Osteoblast (primary cell): Measurements from ENCODE around the gene SLC2A13. TPM values are rescaled to one million over a fixed set of nuclear protein-coding genes. Genes with fewer than 3 reads are reported as not detected.
"Not testable (repeated sequence)": the region's sequence is repeated elsewhere in the genome, so short reads cannot be mapped to it uniquely, and the experiment has no call there.

Experiments
- DNase-seq: peaks from one replicate; pipeline ENCODE4 v3.0.0; 2011; ENCODE audit warnings: low spot score, mixed read lengths; ENCODE audit not compliant: insufficient read length; ENCODE audit errors: missing footprints
- H2AFZ ChIP-seq: 2 replicates; pipeline ENCODE4 v1.6.0; 2011; ENCODE audit warnings: mild to moderate bottlenecking, low read length
- H3K27ac ChIP-seq: 2 replicates; pipeline ENCODE4 v1.5.1; 2011; ENCODE audit warnings: mild to moderate bottlenecking, low read depth, low read length, moderate library complexity
- H3K27me3 ChIP-seq: 2 replicates; pipeline ENCODE4 v1.6.0; 2012; ENCODE audit warnings: mild to moderate bottlenecking, control low read depth, inconsistent platforms, low read length, moderate library complexity; ENCODE audit not compliant: insufficient read depth
- H3K36me3 ChIP-seq: 2 replicates; pipeline ENCODE4 v1.5.1; 2011; ENCODE audit warnings: mild to moderate bottlenecking, low read length, control low read depth, moderate library complexity; ENCODE audit not compliant: insufficient read depth
- H3K4me1 ChIP-seq: 2 replicates; pipeline ENCODE4 v1.5.1; 2011; ENCODE audit warnings: mild to moderate bottlenecking, low read length, control low read depth, moderate library complexity; ENCODE audit not compliant: insufficient read depth
- H3K4me2 ChIP-seq: 2 replicates; pipeline ENCODE4 v1.6.0; 2011; ENCODE audit warnings: mild to moderate bottlenecking, low read length; ENCODE audit not compliant: insufficient read depth
- H3K4me3 ChIP-seq: fragments of 200-600 bp; sonication (generic); 3 replicates; pipeline ENCODE4 v1.5.1; 2012; ENCODE audit warnings: mild to moderate bottlenecking, low read length, inconsistent platforms; ENCODE audit not compliant: insufficient read depth
- H3K79me2 ChIP-seq: 2 replicates; pipeline ENCODE4 v1.6.0; 2012; ENCODE audit warnings: mild to moderate bottlenecking, low read length, control low read depth, inconsistent platforms; ENCODE audit not compliant: insufficient read depth
- H3K9me3 ChIP-seq: 2 replicates; pipeline ENCODE4 v1.5.1; 2011; ENCODE audit warnings: low read depth, low read length, control low read depth
- H4K20me1 ChIP-seq: 2 replicates; pipeline ENCODE4 v1.6.0; 2012; ENCODE audit warnings: mild to moderate bottlenecking, low read length, control low read depth; ENCODE audit not compliant: insufficient read depth
- total RNA-seq: library from RNA; depleted of rRNA; stranded (reverse); fragments of >200 nt; gene quantifications from 2 replicates; pipeline ENCODE4 v1.2.3, GENCODE V29; 2012
- TF ChIP-seq, protein P1 (sequence below): IDR thresholded peaks from 2 replicates; pipeline ENCODE4 v1.5.1; 2011; ENCODE audit warnings: mild to moderate bottlenecking, low read depth, low read length, moderate library complexity; ENCODE audit errors: extremely low read depth

SLC2A13 gene
- total RNA-seq, 1 donor: 12.3 TPM

DNA sequence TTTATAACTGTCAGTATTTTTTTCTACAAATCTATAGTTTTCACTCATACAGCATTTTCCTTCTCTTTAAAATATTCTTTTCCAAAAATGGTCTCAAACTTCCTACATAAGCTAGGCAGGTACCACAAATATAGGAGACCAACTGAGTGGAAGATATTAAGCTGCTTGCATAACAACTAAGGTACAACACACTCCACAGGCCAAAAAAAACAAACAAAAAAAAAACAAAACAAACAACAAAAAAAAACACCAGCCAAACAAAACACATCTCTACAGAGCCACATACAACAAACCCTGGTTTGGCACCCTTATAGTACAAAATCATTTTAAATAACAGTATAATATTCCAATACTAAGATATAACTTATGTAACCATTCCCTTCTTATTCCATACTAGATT lies 50.1 kb downstream of the SLC2A13 start:
- no peak for DNase-seq
- Histone ChIP-seq H3K79me2 (no peaks in the 10 kb centered on the region), H3K36me3 (no peaks in the 10 kb centered on the region), H3K4me1 (peaks cover 8% of the 10 kb centered on the region), H2AFZ (no peak overlapping the region), H3K4me3 (no peak overlapping the region), H3K4me2 (no peak overlapping the region), H3K27me3 (no peaks in the 10 kb centered on the region), H4K20me1 (no peaks in the 10 kb centered on the region), H3K9me3 (no peaks in the 10 kb centered on the region), H3K27ac (no peak overlapping the region)
- TF ChIP-seq, protein P1, sequence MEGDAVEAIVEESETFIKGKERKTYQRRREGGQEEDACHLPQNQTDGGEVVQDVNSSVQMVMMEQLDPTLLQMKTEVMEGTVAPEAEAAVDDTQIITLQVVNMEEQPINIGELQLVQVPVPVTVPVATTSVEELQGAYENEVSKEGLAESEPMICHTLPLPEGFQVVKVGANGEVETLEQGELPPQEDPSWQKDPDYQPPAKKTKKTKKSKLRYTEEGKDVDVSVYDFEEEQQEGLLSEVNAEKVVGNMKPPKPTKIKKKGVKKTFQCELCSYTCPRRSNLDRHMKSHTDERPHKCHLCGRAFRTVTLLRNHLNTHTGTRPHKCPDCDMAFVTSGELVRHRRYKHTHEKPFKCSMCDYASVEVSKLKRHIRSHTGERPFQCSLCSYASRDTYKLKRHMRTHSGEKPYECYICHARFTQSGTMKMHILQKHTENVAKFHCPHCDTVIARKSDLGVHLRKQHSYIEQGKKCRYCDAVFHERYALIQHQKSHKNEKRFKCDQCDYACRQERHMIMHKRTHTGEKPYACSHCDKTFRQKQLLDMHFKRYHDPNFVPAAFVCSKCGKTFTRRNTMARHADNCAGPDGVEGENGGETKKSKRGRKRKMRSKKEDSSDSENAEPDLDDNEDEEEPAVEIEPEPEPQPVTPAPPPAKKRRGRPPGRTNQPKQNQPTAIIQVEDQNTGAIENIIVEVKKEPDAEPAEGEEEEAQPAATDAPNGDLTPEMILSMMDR: no peak

DNA sequence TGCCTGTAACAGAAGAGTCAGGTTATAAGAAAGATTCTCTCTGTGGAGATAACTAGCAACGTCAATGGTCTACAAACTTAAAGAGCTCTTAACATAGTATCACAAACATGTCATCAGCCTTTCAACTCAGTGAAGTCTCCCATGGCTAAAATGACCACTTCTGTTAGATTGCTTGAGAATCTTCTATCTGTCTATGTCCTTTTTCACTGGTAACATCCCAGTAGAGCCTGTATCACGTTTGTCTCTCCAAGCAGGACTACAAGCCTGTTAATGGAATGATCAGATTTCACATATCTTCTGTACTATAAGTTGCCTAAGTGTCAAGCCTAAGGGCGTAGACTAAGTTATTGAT lies 50.7 kb downstream of the SLC2A13 start:
- DNase-seq: no peak
- no peak overlapping the region for H2AFZ ChIP-seq
- H4K20me1 ChIP-seq: no peaks in the 10 kb centered on the region
- H3K4me1 ChIP-seq: peaks cover 8% of the 10 kb centered on the region
- H3K27ac ChIP-seq: peak overlapping the region; percentile 54
- TF ChIP-seq, protein P1: no peak
- H3K36me3 ChIP-seq: no peaks in the 10 kb centered on the region
- no peaks in the 10 kb centered on the region for H3K79me2 ChIP-seq
- no peaks in the 10 kb centered on the region for H3K27me3 ChIP-seq
- H3K9me3 ChIP-seq: no peaks in the 10 kb centered on the region
- peak overlapping the region; percentile 42 for H3K4me2 ChIP-seq
- no peak overlapping the region for H3K4me3 ChIP-seq

DNA sequence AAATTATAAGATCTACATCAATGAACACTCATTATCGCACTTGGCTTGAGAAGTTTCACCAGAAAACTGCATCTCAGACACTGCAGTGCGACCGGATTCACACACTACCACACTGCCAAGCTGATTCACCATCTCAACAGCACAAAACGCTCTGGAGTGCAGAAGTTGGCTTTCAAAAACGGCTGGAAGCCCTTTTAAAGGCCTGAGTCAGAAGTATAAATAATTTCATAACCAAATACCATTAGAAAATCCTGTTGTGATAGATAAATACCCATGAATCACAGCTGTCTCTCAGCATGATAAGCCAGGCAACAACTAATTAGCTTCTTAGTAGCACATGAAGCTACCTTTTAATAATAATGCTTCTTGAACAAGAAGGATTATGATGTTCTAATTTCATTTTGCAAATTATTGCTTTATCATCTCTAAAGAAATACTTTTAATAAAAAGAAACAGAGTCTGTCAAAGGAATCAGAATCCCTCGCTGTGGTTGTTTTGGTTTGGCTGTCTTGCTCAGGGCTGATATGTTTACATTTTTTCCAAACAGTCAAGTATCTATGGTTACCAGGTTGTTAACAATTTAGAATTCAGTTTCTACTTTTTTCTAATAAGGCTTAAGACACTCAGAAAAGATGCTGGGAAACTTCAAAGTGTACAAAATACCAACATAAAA lies 51.2 kb downstream of the SLC2A13 start:
- no peaks in the 10 kb centered on the region for H3K36me3 ChIP-seq
- no peaks in the 10 kb centered on the region for H3K27me3 ChIP-seq
- peak; percentile 73 for DNase-seq
- H3K27ac ChIP-seq: peak overlapping the region; percentile 54
- peak overlapping the region; percentile 42 for H3K4me2 ChIP-seq
- no peaks in the 10 kb centered on the region for H3K79me2 ChIP-seq
- H3K4me1 ChIP-seq: peaks cover 8% of the 10 kb centered on the region
- H3K9me3 ChIP-seq: no peaks in the 10 kb centered on the region
- no peak overlapping the region for H3K4me3 ChIP-seq
- H4K20me1 ChIP-seq: no peaks in the 10 kb centered on the region
- H2AFZ ChIP-seq: no peak overlapping the region
- TF ChIP-seq, protein P1: no peak

DNA sequence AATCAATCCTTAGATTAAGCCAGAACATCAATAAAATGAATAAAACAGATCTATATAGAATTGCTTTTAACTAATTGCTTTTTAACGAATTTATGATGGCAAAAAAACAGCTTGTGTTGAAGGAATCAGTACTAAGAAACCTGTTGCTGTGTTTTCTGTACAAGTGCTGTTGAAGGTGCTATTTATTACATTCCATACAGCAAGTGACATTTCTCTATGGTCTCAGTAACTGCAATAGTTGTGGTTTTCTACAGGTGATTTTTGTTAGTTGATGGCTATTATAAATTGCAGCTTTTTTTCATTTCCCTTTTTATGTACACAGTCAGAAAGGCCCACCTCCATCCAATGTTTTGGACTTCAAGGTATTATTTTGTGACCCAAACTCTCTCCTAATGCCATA lies 56.6 kb downstream of the SLC2A13 start:
- Histone ChIP-seq H3K4me1 (no peaks in the 10 kb centered on the region), H3K4me2 (no peak overlapping the region), H3K9me3 (no peaks in the 10 kb centered on the region)

DNA sequence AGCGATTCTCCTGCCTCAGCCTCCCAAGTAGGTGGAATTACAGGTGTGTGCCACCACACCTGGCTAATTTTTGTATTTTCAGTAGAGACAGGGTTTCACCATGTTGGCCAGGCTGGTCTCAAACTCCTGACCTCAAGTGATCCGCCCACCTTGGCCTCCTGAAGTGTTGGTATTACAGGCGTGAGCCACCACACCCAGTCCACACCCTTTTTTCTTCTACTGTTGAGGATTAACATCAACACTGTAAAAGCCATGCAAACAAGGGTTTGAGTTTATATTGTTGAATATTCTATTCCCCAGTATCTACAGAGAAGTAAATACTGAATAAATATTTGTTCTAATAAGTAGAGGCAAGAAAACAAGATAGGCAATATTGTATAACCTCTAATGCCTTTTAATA lies 58.9 kb downstream of the SLC2A13 start:
- H3K4me1 ChIP-seq, H3K4me2 ChIP-seq, DNase-seq, H3K36me3 ChIP-seq, H3K4me3 ChIP-seq, H3K79me2 ChIP-seq, H4K20me1 ChIP-seq, H3K27ac ChIP-seq, H3K9me3 ChIP-seq, H2AFZ ChIP-seq, H3K27me3 ChIP-seq: not testable (repeated sequence)

More for the DNA sequence above, 56.6 kb downstream of the SLC2A13 start:
- H3K27me3 ChIP-seq: no peaks in the 10 kb centered on the region
- no peaks in the 10 kb centered on the region for H4K20me1 ChIP-seq
- H2AFZ ChIP-seq: no peak overlapping the region
- no peak for DNase-seq
- TF ChIP-seq, protein P1: no peak
- H3K4me3 ChIP-seq: no peak overlapping the region
- no peaks in the 10 kb centered on the region for H3K36me3 ChIP-seq
- no peak overlapping the region for H3K27ac ChIP-seq
- no peaks in the 10 kb centered on the region for H3K79me2 ChIP-seq
